HG03442 (cell line): ENCODE results near the gene GPX7.
"Not testable (repeated sequence)": the region's sequence is repeated elsewhere in the genome, so short reads cannot be mapped to it uniquely, and the experiment has no call there.

ENCODE experiments used
- ATAC-seq: cut with Tn5 transposase; IDR thresholded peaks from one replicate; pipeline ENCODE4 v1.9.1; 2021; ENCODE audit warnings: mild to moderate bottlenecking, moderate library complexity; ENCODE audit not compliant: unreplicated experiment

Gene GPX7

DNA sequence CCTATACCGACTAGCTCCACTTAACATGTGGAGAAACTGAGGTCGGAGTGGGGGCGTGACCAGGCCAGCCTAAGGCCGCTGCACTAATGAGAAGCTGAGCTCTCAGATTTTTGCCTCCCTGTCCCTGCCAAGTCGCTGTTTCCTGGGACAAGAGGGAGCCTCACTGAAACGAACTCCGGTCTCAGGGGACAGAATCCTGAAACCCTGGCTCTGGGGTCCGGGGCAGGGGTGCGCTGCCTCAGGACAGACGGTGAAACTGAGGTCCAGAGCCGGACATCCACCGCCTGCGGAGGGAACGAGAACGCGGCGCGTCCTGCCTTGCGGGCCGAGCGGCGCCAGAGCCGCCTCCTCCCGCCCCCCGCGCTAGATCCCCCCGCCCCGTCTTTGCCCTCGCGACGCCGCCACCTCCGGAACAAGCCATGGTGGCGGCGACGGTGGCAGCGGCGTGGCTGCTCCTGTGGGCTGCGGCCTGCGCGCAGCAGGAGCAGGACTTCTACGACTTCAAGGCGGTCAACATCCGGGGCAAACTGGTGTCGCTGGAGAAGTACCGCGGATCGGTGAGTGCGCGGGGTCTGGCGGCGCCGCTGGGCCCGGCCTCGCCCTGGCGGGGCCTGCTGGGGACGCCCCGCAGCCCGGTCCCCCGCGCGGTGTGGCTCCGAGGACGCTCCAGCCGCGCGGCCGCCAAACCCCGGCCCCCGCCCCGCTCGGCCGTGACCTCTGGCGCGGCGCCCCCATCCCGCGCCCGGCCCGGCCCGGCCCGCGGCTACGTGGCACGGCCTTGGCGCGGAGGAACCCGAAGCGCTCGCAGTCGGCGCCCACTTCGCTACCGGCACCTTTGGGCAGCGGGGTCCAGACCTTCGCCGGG is at the start of gene GPX7:
TSS of gene GPX7 (plus strand) at position 381 of the 865 bp plus-strand sequence. CDS start at position 420, 39 bp downstream.
- no peak for ATAC-seq

DNA sequence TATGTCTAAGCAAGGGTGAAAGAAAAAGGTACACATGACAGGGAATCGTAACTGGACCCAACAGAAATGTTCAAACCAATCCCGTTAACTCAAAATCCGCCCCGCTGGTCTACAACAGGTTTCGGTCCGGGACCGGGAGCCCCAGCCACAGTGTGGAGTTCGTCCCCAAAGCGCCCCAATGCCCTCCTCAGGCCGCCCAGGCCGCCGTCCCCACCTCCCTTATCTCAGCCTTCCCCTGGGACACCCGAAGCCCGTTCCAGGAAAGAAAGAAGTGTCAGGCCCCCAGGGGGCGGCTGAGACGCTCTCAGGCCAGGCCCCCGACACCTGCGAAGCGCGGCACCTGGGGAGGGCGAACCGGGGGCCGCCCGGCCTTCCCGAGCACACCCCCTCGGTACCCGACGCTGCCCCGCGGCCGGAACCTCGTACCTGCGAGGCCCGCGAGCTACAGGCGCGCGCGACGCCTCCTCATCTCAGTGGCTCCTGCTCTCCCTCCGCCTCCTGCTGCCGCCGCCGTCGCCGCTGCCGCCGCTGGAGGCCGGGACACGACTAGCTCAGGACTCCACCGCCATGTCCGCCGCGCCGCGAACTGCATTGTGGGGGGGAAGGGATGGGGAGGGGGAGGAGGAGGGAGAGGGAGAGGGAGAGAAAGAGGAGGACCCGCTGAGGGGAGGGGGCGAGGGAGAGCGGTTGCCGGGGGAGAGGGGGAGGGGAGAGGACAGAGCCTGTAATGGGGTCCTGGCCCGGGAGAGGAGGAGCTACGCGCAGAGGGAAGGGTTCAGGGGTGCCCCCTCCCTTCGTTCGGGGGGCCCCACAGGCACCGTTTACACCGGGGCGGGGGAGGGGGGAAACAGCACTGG is 49.4 kb upstream of the GPX7 start, which contains the start of gene TUT4:
TSS of gene TUT4 (minus strand) at position 588 of the 857 bp plus-strand sequence. CDS start 26,812 bp downstream, outside the sequence.
- peak; percentile 31 for ATAC-seq

DNA sequence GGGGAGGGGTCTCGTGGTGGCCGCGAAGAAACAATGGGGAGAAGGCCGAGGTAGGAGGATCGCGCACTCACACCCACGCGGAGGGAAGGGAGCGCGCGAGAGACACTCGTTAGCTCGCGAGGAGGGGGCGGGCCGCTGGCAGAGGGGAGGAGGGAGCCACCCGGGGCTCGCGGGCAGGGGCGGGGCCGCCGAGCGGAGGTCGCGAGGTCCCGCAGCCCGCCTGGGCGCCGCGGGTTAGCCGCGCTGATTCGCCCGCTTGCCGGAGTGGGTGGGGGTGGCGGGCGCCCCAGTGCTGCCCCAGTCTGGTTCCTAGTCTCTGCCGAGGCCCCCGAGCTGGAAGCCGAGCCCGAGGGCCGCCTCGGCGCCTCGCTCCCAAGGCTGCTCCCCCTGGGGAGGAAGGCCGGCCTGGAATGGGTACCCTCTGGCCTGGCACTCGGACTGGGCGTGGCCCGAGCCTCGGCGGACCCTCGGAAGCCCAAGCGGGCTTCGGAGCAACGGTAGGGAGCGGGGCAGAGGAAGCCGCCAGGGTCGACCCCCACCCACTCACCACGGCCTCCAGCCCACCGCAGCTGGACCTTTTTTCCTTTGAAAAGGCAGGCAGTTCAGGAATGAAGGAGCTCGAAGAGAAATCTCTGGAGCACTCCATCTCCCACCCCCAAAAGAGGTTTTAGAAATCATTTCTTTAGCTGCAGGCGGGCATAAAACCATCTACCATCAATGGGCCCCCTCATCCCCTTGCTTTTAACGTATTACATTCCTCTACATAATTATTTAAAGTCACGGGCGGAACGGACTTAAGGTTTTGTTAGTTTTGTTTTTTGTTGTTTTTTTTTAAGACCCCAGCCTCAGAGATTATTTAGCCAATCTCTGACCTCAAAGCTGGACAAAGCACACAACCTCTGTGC is 48.6 kb upstream of the GPX7 start:
- peak; percentile 59 for ATAC-seq

DNA sequence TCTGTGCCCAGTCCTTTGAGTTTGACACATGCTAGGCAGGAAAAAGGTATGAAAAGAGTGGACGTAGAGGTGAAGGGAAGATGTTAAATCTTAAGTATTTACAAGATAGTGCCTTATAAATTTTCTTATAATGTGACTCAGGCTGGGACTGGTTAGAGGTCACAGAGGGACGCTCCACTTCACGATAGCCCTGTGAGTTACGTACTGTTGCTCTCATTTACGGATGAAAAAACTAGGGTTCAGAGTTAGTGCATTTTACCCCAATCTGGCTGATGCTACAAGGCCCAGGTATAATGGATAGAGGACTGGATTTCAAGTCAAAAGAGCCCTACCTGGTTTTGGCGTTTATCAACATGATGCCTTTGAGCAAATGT is 47.9 kb upstream of the GPX7 start:
- no peak for ATAC-seq

DNA sequence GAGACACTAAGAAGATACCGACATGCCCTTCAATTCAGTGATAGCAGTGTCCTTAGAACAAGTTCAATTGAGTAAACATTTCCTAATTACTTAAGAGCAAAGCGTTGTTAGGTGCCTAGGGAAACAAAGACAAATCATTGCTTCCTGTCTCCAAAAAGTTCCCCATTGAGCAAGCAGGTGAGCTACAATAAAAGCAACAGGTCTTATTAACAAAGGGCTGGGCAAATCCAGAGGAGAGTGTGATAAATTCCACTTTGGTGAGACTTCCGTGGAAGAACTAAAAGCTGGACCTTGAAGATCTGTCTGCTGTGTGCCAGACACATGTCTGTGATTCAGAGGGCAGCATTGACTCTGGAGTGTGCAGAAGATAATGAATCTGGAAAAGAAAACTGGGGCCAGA is 47.4 kb upstream of the GPX7 start:
- no peak for ATAC-seq

DNA sequence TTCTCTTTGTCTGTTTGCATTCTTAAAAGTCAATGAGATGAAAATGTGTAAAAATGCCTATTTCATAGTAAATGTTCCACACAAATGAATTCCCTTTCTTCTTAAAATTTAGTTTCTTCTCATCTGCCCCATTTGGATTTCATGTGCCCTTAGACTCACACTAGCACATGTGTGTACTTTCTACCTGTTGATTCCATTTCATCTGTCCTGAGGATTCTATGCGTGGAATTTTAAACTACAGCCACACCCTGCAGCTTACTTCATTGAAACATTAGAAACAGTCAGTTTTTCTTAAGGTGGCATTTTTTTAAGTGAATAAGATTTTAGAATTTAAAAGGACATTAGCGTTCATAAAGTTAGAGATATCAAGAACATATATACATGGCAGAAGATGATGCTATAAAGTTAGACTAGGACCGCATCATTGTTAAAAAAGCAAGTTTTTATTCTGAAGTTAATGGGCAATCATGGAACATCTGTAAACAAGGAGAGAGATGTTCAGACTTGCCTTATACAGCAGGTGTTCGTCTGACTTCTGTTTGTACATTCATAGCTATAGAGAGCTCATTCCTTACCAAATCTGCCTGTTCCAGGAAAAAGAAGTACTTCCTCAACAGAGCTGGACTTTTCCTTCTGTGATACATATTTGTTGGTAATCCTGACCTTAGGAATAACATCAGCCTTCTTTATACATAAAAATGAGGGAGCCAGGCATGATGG is 45.4 kb upstream of the GPX7 start:
- ATAC-seq = no peak

DNA sequence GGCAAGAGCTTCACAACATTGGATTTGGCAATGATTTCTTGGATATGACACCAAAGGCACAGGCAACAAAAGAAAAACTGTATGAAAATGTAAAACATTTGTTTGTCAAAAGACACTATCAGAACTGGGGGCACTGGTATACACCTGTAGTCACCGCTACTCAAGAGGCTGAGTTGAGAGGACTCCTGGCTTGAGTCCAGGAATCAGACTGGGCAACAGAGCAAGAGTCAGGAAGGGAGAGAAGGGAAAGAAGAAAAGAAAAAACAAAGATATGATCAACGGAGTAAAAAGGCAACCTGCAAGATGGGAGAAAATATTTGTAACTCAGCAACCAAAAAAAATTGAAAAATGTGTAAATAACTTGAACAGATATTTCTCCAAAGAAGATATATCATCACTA is 43.2 kb upstream of the GPX7 start:
- ATAC-seq = no peak

DNA sequence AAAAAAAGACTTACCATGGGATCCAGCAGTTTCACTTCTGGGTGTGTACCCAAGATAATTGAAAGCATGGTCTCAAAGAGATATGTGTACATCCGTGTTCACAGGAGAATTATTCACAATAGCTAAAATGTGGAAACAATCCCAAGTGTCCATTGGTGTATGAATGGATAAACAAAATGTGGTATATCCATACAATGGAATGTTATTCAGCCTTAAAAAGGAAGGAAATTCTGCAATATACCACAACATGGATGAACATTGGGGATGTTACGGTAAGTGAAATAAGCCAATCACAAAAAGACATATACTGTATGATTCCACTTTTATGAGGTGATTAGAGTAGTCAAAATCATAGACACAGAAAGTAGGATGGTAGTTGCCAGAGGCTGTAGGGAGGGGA is 42.3 kb upstream of the GPX7 start:
- ATAC-seq = no peak

DNA sequence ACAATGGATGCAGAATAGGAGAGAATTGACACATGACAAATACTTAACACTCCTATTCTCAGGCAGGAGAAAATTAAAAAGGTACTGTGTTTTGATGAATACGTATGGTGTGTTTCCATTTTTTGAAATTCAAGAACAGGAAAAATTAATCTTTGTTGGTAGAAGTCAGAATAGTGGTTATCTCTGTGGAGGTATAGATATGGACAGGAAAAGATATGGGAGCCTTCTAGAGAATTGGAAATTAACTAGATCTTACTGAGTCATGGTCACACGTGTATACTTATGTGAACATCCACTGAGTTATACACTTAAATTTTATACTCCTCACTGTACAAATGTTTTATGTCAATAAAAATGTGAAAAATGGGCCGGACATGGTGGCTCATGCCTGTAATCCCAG is 39.4 kb upstream of the GPX7 start:
- ATAC-seq = no peak

DNA sequence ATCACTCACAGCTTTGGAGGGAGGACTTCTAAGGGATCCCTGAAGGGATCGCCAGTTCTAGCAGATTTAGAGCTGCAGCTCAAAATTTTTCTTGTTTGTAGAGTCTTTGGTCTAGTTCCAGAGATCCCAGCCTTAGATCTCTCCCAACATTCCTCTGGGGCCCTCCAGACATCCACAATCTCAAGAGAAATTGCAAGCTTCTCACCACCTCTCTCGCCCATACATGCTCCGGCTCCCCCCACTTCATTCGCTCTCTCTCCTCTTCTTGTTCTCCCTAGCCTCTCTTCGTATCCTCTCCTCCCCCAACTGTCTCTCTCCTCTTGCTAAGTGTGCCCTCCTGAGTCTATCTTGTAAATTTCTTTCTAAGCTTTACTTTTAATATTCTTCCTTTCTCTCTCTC is 34.2 kb upstream of the GPX7 start:
- ATAC-seq = no peak

DNA sequence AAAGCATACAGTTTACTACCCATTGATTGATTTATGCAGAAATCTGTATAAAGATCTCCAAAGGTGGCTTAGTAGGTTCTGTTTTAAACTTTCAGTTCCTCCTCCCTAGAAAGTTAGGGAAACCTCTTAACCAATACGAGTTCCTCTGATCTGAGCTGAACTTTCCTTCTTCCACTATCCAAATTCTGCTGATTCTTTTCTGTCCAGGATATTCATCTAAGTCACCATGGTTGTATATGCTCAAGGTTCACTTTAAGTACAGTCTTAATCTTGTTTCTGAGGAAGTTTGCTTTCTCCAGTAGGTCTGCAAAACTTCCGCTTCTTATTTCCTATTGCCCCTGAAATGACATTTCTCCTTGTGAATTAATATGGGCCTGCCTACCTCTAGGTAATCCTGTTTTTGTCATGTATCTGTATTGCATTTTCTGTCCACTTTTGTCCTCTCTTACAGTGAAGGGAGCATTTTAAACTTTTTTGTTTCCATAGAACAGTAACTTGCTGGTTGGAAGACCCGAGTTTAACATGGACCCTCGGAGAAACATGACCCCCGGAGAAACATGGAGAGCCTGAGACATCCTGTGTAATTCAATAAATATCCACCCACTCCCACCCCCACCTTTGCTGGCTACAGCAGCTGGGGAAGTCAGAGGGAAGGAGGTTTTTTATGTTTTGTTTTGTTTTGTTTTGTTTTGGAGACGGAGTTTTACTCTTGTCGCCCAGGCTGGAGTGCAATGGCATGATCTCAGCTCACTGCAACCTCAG is 32.5 kb upstream of the GPX7 start:
- no peak for ATAC-seq

DNA sequence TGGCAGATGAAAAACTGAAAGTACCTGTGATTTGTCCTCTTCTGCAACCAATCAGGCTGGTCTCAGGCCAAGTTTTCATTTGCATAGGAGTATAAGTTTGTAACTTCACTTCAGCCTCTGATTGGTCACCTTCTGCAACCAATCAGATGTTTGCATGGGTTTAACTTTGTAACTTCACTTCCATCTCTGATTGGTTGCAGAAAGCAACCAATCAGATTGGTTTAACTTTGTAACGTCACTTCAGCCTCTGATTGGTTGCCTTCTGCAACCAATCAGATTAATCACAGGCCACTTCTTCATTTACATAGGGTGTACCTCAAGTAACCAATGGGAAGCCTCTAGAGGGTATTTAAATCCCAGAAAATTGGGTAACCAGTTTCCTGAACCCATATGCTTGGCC is 30.4 kb upstream of the GPX7 start:
- no peak for ATAC-seq

DNA sequence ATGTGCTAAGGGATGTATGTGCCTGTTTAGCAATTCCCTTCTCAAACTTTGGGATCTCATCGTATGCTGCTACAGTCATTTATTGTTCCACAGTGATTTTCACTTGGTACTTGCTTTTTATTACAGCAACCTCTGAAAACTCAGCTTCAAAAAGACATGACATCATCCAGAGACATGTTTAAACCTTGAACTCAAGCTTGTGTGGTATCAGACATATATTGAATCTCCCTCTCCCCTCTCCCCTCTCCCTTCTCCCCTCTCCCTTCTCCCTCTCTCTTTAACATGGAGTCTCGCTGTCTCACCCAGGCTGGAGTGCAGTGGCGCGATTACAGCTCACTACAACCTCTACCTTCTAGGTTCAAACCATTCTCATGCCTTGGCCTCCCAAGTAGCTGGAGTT is 29.8 kb upstream of the GPX7 start:
- ATAC-seq = no peak

DNA sequence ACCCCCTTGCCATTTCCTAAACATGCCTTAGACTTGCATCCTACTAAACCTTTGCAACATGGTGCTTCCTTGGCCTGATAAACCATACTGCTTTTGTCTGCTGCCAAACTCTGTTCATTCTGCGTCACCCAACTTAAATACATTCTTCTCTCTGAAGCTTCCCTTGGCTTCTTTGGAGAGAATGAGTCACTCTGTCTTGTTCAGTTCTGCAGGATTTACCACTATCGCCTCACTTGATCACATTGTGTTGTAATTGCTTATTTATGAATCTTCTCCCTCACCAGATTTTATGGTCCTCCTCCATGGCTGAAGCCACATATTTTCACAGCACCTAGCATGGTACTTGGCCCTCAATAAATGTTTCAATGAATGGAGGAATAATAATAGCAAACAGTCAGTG is 27.6 kb upstream of the GPX7 start:
- no peak for ATAC-seq

DNA sequence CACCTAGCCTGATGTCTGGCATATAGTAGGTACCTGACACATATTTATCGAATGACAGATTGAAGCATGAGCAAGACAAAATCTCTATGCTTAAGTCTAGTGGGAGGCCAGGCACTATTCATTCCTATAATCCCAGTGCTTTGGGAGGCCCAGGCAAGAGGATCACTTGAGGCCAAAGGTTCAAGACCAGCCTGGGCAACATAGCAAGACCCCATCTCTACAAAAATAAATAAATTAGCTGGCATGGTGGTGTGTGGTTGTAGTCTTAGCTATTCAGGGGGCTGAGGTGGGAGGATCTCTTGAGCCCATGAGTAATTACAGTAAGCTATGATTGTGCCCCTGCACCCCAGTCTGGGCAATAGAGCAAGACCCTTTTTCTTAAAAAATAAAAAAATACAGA is 26.1 kb upstream of the GPX7 start:
- no peak for ATAC-seq

DNA sequence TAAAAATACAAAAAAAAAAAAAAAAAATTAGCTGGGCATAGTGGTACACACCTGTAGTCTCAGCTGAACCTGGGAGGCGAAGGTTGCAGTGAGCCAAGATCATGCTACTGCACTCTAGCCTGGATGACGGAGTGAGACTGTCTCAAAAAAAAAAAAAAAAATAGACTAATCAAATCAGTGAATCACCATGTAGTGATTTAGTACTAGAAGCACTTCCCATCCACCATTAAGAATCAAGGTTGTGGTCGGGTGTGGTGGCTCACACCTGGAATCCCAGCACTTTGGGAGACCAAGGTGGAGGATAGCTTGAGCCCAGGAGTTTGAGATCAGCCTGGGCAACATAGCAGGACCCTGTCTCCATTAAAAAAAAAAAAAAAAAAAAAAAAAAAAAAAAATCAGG is 24.1 kb upstream of the GPX7 start:
- ATAC-seq = not testable (repeated sequence)

DNA sequence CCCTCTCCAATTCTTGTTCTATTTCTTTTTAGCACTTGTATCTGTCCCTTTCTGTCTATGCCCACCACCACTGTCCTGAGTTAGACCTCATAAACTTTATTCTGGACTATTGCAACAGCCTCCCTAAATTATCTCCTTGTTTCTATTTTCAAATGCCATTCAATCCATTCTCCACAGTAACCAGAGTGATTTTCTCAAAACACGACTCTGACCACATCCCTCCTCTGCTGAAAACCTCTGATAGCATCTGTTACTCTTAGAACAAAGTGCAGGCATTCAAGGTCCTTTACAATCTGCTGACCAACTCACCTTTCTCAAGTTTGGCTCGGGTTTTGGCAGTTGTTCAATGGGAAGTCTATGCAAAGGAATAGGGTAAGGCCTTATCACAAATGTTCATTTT is 22.8 kb upstream of the GPX7 start:
- no peak for ATAC-seq

DNA sequence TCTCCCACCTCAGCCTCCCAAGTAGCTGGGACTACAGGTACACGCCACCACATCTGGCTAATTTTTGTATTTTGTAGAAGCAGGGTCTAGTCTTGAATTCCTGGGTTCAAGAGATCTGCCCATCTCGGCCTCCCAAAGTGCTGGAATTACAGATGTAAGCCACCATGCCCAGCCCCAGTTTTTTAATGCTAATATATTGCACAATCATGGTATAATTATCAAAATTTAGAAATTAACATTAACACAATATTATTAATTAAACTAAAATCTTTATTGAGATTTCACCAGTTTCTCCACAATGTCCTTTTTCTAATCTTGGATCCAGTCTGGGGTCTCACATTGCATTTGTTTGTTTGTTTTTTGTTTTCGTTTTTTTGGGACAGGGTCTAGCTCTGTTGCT is 21.9 kb upstream of the GPX7 start:
- ATAC-seq = no peak

DNA sequence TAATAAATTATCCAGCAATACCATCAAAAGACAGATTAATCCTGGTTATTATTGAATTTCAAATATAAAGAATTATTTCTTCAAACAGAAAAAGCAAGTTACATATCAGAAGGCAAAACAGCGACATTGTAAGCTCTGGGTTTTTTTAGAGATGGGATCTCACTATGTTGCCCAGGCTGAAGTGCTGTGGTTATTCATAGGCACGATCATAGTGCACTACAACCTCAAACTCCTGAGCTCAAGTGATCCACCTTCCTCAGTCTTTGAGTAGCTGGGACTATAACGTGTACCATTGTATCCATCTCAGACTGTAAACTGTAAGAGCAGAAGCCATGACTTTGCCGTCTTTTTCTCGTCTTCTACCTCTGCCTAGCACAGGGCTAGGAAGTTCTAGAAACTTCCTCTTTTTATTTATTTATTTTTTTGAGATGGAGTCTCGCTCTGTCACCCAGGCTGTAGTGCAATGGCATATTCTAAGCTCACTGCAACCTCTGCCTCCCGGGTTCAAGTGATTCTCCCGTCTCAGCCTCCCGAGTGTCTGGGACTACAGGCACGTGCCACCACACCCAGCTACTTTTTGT is 20.0 kb upstream of the GPX7 start:
- ATAC-seq = no peak
